K562 (cell line): ENCODE results near the gene TBC1D2B. TPM values are rescaled to one million over a fixed set of nuclear protein-coding genes. Genes with fewer than 3 reads are reported as not detected.
A peak's percentile ranks its signal among the peaks of the same experiment; 100 is the strongest.

Source experiments
- ATAC-seq: fragments of 200-7000 bp; cut with Tn5 transposase; 3 replicates; pipeline ENCODE4 v1.9.1; 2020; ENCODE audit warnings: moderate library complexity
- BruUV-seq: library from RNA; stranded (reverse); fragments of 400-500 nt; replicated peaks from 2 replicates; lab custom pipeline; 2021; lab: Mats Ljungman, UMichigan
- CTCF ChIA-PET: fragments of 300-600 bp; formaldehyde crosslinking; extraction: SDS; loops from one replicate; lab custom pipeline; 2021; ENCODE audit warnings: low intra/inter-chr PET ratio; lab: Yijun Ruan, JAX
- POLR2A ChIA-PET: fragments of 300-600, 350-650 bp; sonication (Branson Sonifier 250); formaldehyde crosslinking; extraction: SDS; loops from one replicate; lab custom pipeline; 2021; ENCODE audit warnings: antibody characterized with exemption, inconsistent platforms; lab: Yijun Ruan, JAX
- DNase-seq, 4 experiments: peaks; one replicate each; pipeline versions ENCODE4 v3.0.0 to v3.0.0-alpha.2; 2011 to 2018; ENCODE audit warnings: low spot score in 3 of 4, mixed read lengths in 3 of 4; ENCODE audit errors: extremely low read depth in 1 of 4
- FAIRE-seq: peaks from 2 replicates; lab custom pipeline; 2011; peaks lifted over from hg19 to GRCh38; lab: Jason Lieb, UNC
- H2AFZ ChIP-seq: 2 replicates; pipeline ENCODE4 v1.6.0; 2011; ENCODE audit warnings: low read depth, low read length, control low read depth, inconsistent platforms
- H3K27ac ChIP-seq: fragments of 200-600 bp; 3 replicates; pipeline ENCODE4 v1.8.0; 2011; ENCODE audit warnings: low read depth, mild to moderate bottlenecking, control low read depth, inconsistent platforms, low read length, moderate library complexity, mixed read lengths; ENCODE audit errors: extremely low read depth
- H3K27me3 ChIP-seq, 2 experiments: fragments of 300-600 bp in 1 of 2; 2 replicates in 1 of 2; 3 replicates in 1 of 2; pipeline versions ENCODE4 v1.6.0 to v1.8.0; 2011; ENCODE audit warnings: inconsistent platforms in 2 of 2, low read length in 2 of 2, mild to moderate bottlenecking in 1 of 2, mixed read lengths in 1 of 2, moderate library complexity in 1 of 2; ENCODE audit not compliant: control insufficient read depth in 2 of 2, insufficient read depth in 2 of 2
- H3K36me3 ChIP-seq: fragments of 300-600 bp; 3 replicates; pipeline ENCODE4 v1.8.0; 2011; ENCODE audit warnings: mild to moderate bottlenecking, low read length, inconsistent platforms; ENCODE audit not compliant: control insufficient read depth, insufficient read depth
- H3K4me1 ChIP-seq, 2 experiments: fragments of 200-600 bp in 1 of 2; replicated peaks in 1 of 2; 2 replicates in 1 of 2; 3 replicates in 1 of 2; pipeline versions ENCODE4 v1.5.1 to v1.8.0; 2011; ENCODE audit warnings: inconsistent platforms in 2 of 2, low read length in 2 of 2, mild to moderate bottlenecking in 1 of 2, mixed read lengths in 1 of 2, moderate library complexity in 1 of 2; ENCODE audit not compliant: control insufficient read depth in 2 of 2, insufficient read depth in 2 of 2
- H3K4me2 ChIP-seq: 2 replicates; pipeline ENCODE4 v1.6.1; 2011; ENCODE audit warnings: low read length, control low read depth, inconsistent platforms, mixed read lengths; ENCODE audit not compliant: insufficient read depth
- H3K4me3 ChIP-seq: fragments of 200-600 bp; sonication (generic), shearing (Covaris generic); 2 replicates; pipeline ENCODE4 v1.5.1; 2016; ENCODE audit warnings: control low read depth, inconsistent platforms
- H3K79me2 ChIP-seq: fragments of 200-600 bp; 3 replicates; pipeline ENCODE4 v1.8.0; 2011; ENCODE audit warnings: low read length, inconsistent platforms; ENCODE audit not compliant: control insufficient read depth, insufficient read depth
- H3K9ac ChIP-seq, 2 experiments: 2 replicates each; pipeline versions ENCODE4 v1.6.0 to v1.6.1; 2011; ENCODE audit warnings: low read depth in 2 of 2, low read length in 2 of 2, control low read depth in 1 of 2, inconsistent platforms in 1 of 2, mild to moderate bottlenecking in 1 of 2, mixed read lengths in 1 of 2; ENCODE audit not compliant: insufficient read depth in 1 of 2
- H3K9me1 ChIP-seq: one replicate; pipeline ENCODE4 v1.6.0; 2011; ENCODE audit warnings: inconsistent platforms, mild to moderate bottlenecking, low read length, moderate library complexity; ENCODE audit not compliant: control insufficient read depth, insufficient read depth
- H3K9me3 ChIP-seq: replicated peaks from 2 replicates; pipeline ENCODE4 v1.5.1; 2011; ENCODE audit warnings: low read depth, low read length, inconsistent platforms; ENCODE audit not compliant: control insufficient read depth, insufficient read depth
- H4K20me1 ChIP-seq: replicated peaks from 2 replicates; pipeline ENCODE4 v1.6.1; 2011; ENCODE audit warnings: low read length, inconsistent platforms, mixed read lengths; ENCODE audit not compliant: control insufficient read depth, insufficient read depth
- JUN ChIP-seq, 2 experiments: sonication (generic) in 1 of 2; formaldehyde crosslinking in 1 of 2; IDR thresholded peaks; 2 replicates each; pipeline versions ENCODE4 v1.6.1 to v1.8.0; 2012 to 2022; ENCODE audit warnings: borderline replicate concordance in 2 of 2, mild to moderate bottlenecking in 2 of 2, improper control_type of control experiment in 1 of 2, low read depth in 1 of 2, low read length in 1 of 2, missing genetic modification reagents in 1 of 2
- MNT ChIP-seq, 2 experiments: fragments of 450-650 bp; conservative IDR thresholded peaks; 2 replicates each; pipeline ENCODE4 v1.6.1; 2017; ENCODE audit warnings: mild to moderate bottlenecking in 2 of 2, moderate library complexity in 2 of 2
- NCOR1 ChIP-seq: fragments of 450-650 bp; IDR thresholded peaks from 2 replicates; pipeline ENCODE4 v1.6.1; 2016; ENCODE audit warnings: mild to moderate bottlenecking, moderate library complexity
- NFXL1 ChIP-seq: fragments of 450-650 bp; formaldehyde crosslinking; IDR thresholded peaks from 2 replicates; pipeline ENCODE4 v1.4.0; 2021; ENCODE audit warnings: mild to moderate bottlenecking
- POLR2G ChIP-seq: fragments of 200-400 bp; formaldehyde crosslinking; IDR thresholded peaks from 2 replicates; pipeline ENCODE4 v1.6.1; 2017; ENCODE audit warnings: low read depth, mild to moderate bottlenecking, antibody characterized with exemption, low read length, moderate library complexity
- RBM15 ChIP-seq: fragments of 200-400 bp; formaldehyde crosslinking; IDR thresholded peaks from 2 replicates; pipeline ENCODE4 v1.6.1; 2018; ENCODE audit warnings: mild to moderate bottlenecking, low read length, moderate library complexity; ENCODE audit not compliant: insufficient read depth
- RFX1 ChIP-seq: fragments of 450-650 bp; IDR thresholded peaks from 2 replicates; pipeline ENCODE4 v1.6.1; 2016; ENCODE audit warnings: mild to moderate bottlenecking, moderate library complexity
- SRSF7 ChIP-seq: fragments of 200-400 bp; formaldehyde crosslinking; optimal IDR thresholded peaks from 2 replicates; pipeline ENCODE3; 2017; ENCODE audit warnings: mild to moderate bottlenecking, low read depth, low read length
- UBTF ChIP-seq, 2 experiments: IDR thresholded peaks; 2 replicates each; pipeline ENCODE4 v1.6.1; 2012; ENCODE audit warnings: improper control_type of control experiment in 2 of 2, low read depth in 2 of 2, low read length in 2 of 2, borderline replicate concordance in 1 of 2
- ZNF311 ChIP-seq: fragments of 250-450 bp; sonication (Bioruptor Pico); IDR thresholded peaks from 2 replicates; pipeline ENCODE4 v1.4.0; 2020; ENCODE audit warnings: mild to moderate bottlenecking, moderate library complexity
- ZNF655 ChIP-seq: fragments of 250-450 bp; sonication (Bioruptor Pico); IDR thresholded peaks from 2 replicates; pipeline ENCODE4 v1.5.0; 2021
- ZNF75A ChIP-seq: fragments of 450-650 bp; formaldehyde crosslinking; IDR thresholded peaks from 2 replicates; pipeline ENCODE4 v1.4.0; 2020; ENCODE audit warnings: mild to moderate bottlenecking
- WGBS: fragments of 100-300 bp; shearing (Covaris generic); methylation state at CpG from one replicate; pipeline ENCODE4 v1.1.6; 2016; ENCODE audit warnings: low coverage, mixed read lengths; ENCODE audit not compliant: insufficient coverage; ENCODE audit errors: missing lambda C conversion rate; 5-methylcytosine and 5-hydroxymethylcytosine counted together
- in situ Hi-C: fragments of 300-500 bp; cut with MboI; formaldehyde crosslinking; loops from 4 replicates; pipeline ENCODE4 v1.15.0; 2018; ENCODE audit warnings: inconsistent platforms, mixed read lengths
- intact Hi-C: fragments of 100-400 bp; cut with micrococcal nuclease; formaldehyde crosslinking; loops from 2 replicates; pipeline ENCODE4 v1.14.2; 2022
- polyA plus RNA-seq, 8 experiments: library from polyadenylated mRNA; depleted of rRNA in 4 of 8; stranded (reverse) in 5 of 8; unstranded in 3 of 8; fragments of >200 nt; fragmentation: Nextera tagmentation in 2 of 8; fragmentation: Illumina TruSeq in 1 of 8; extraction: Ambion mirVana in 2 of 8; extraction: Trizol in 1 of 8; gene quantifications; 2 replicates each; pipeline versions ENCODE4 v1.2.1 to v1.2.3, GENCODE V29; 2011 to 2014; ENCODE audit warnings: inconsistent platforms in 1 of 8, missing spikeins in 1 of 8
- total RNA-seq, 7 experiments: library from RNA; depleted of rRNA in 6 of 7; stranded (reverse); fragments of >200 nt in 6 of 7; fragmentation: Illumina TruSeq in 2 of 7; extraction: Trizol in 2 of 7; gene quantifications; 2 replicates each; pipeline versions ENCODE4 v1.2.1 to v1.2.3, GENCODE V29; 2011 to 2021; ENCODE audit warnings: low replicate concordance in 1 of 7

TBC1D2B gene
- total and polyA plus RNA-seq, 9 of the 15 experiments (the other 6 are each of a cell fraction or from before 2014, with no cell fraction given), result 0.15 to 16.3 (median 8.9) TPM

- no peak overlapping the region for H3K27ac ChIP-seq
- 4% methylated on average over 6 of the region's 6 CpGs for WGBS
- in situ Hi-C loops, result no loop called here
- POLR2A ChIA-PET, result interaction anchor here (1.2 to 2.0 kb wide), 5 partner anchors 10 to 37 kb away, joined by 3 to 7 read pairs (median 3); no protein-coding TSS in a partner anchor
- H2AFZ ChIP-seq, result no peak overlapping the region
- 0 out of 3 replicates have a peak, but pooled peaks cover 5% of the 10 kb centered on the region for H3K79me2 ChIP-seq
- no peak overlapping the region for H3K9ac ChIP-seq
- peak; percentile 79 for ATAC-seq
- peak overlapping the region; percentile 64 for H3K4me2 ChIP-seq
- H3K4me3 ChIP-seq, result no peak overlapping the region
- CTCF ChIA-PET, result no interaction called here
- peak in 2 of 4 experiments; percentile 35 to 44 for DNase-seq
- peaks cover 0 to 4% of the 10 kb centered on the region in 2 experiments; a peak in 3 of 5 replicates for H3K4me1 ChIP-seq
- TF ChIP-seq POLR2G, result no peak
- 0 out of 2 replicates have a peak, but pooled peaks have one; percentile 40 for TF ChIP-seq ZNF75A (CRISPR knock-in tag)
- no peak for TF ChIP-seq SRSF7
- TF ChIP-seq UBTF (IDR thresholded peaks at IDR 0.05; ENCODE audit: borderline replicate concordance in 1 of 2, low read depth in 2 of 2, low read length in 2 of 2), result 0 out of 4 replicates have a peak, but pooled peaks of 1 of the 2 experiments have one; percentile 34
- no peak for TF ChIP-seq ZNF655 (CRISPR knock-in tag)
- TF ChIP-seq JUN (IDR thresholded peaks at IDR 0.05; ENCODE audit: borderline replicate concordance, low read depth, low read length), result no peak
- TF ChIP-seq JUN (CRISPR knock-in tag; IDR thresholded peaks at IDR 0.05; ENCODE audit: borderline replicate concordance), result no peak
- no peak for TF ChIP-seq RBM15
- no peak for TF ChIP-seq NCOR1
- no peak for TF ChIP-seq NFXL1
- peak; percentile 55 for TF ChIP-seq RFX1
- TF ChIP-seq MNT (conservative IDR thresholded peaks at IDR 0.05), result 0 out of 4 replicates have a peak, but pooled peaks of 1 of the 2 experiments have one; percentile 20
- TF ChIP-seq ZNF311, result no peak
- H4K20me1 ChIP-seq, result peaks cover 7% of the 10 kb centered on the region; the same call in 1 of the 2 replicates
- H3K9me1 ChIP-seq, result no peaks in the 10 kb centered on the region
- intact Hi-C loops, result no loop called here
- BruUV-seq, result no TSS peak
- peak; percentile 81 for FAIRE-seq
- no peaks in the 10 kb centered on the region for H3K36me3 ChIP-seq
- no peaks in the 10 kb centered on the region for H3K27me3 ChIP-seq
- no peaks in the 10 kb centered on the region for H3K9me3 ChIP-seq
These were observed 15.5 kb downstream of the TBC1D2B start for GRCh38 chr15:78061963-78062427.
